ENCODE results near the gene GCLM. TPM values are rescaled to one million over a fixed set of nuclear protein-coding genes. Genes with fewer than 3 reads are reported as not detected.
"Not testable (repeated sequence)": the region's sequence is repeated elsewhere in the genome, so short reads cannot be mapped to it uniquely, and the experiment has no call there.

Gene GCLM
- total and polyA plus RNA-seq, 9 of the 15 experiments (the other 6 are each of a cell fraction or from before 2014, with no cell fraction given), result 9.3 to 71.6 (median 24.5) TPM

- TF ChIP-seq REST (IDR thresholded peaks at IDR 0.05; ENCODE audit: borderline replicate concordance), result peak; percentile 79
- not testable (repeated sequence) for TF ChIP-seq REST (CRISPR knock-in tag; IDR thresholded peaks at IDR 0.05; ENCODE audit: low read depth)
Measured at GRCh38 chr1:93850687-93851326, 58.4 kb downstream of the GCLM start (continued).

All from K562 (cell line).